Measurements from ENCODE around the gene ASB11. TPM values are rescaled to one million over a fixed set of nuclear protein-coding genes. Genes with fewer than 3 reads are reported as not detected.

ASB11 gene
- total and polyA plus RNA-seq, 3 donors from 2014 or later: not detected

- WGBS, 2 donors: 84% methylated on average over 4 of the region's 4 CpGs
- no peaks in the 10 kb centered on the region for H3K9me3 ChIP-seq
- no peaks in the 10 kb centered on the region for H3K36me3 ChIP-seq (ENCODE audit: low read depth, missing control alignments)
- intact Hi-C loops (cut with DNase I; ENCODE audit: low total_unique reads): no loop called here
- no peak overlapping the region for H3K4me3 ChIP-seq
- no peak overlapping the region for H3K27ac ChIP-seq
- no peak for DNase-seq
- TF ChIP-seq CTCF (IDR thresholded peaks at IDR 0.05) (no peak), POLR2A (IDR thresholded peaks at IDR 0.05) (no peak)
- H3K27me3 ChIP-seq: no peaks in the 10 kb centered on the region
- no peaks in the 10 kb centered on the region for H3K4me1 ChIP-seq
These were observed 6.0 kb upstream of the ASB11 start for GRCh38 chrX:15321447-15321846.

GRCh38 chrX:15320297-15320696 is 4.9 kb upstream of the ASB11 start:
- TF ChIP-seq POLR2A (IDR thresholded peaks at IDR 0.05) (no peak), CTCF (IDR thresholded peaks at IDR 0.05) (no peak)
- H3K9me3 ChIP-seq: no peaks in the 10 kb centered on the region
- 64 to 72% methylated on average over 4 of the region's 4 CpGs for WGBS, 2 donors
- no peaks in the 10 kb centered on the region for H3K27me3 ChIP-seq
- no peaks in the 10 kb centered on the region for H3K36me3 ChIP-seq (ENCODE audit: low read depth, missing control alignments)
- no peak overlapping the region for H3K4me3 ChIP-seq
- no peak overlapping the region for H3K27ac ChIP-seq
- no peaks in the 10 kb centered on the region for H3K4me1 ChIP-seq
- no peak for DNase-seq
- intact Hi-C loops (cut with DNase I; ENCODE audit: low total_unique reads): no loop called here

- Histone ChIP-seq H3K27me3 (no peaks in the 10 kb centered on the region), H3K9me3 (no peaks in the 10 kb centered on the region), H3K27ac (no peak overlapping the region), H3K36me3 (ENCODE audit: low read depth, missing control alignments) (no peaks in the 10 kb centered on the region), H3K4me3 (no peak overlapping the region), H3K4me1 (no peaks in the 10 kb centered on the region)
- WGBS, 2 donors: 80 to 83% methylated on average over 4 of the region's 4 CpGs
- TF ChIP-seq CTCF (IDR thresholded peaks at IDR 0.05) (no peak), POLR2A (IDR thresholded peaks at IDR 0.05) (no peak)
- intact Hi-C loops (cut with DNase I; ENCODE audit: low total_unique reads): no loop called here
- DNase-seq: no peak
These were observed 3.6 kb upstream of the ASB11 start for GRCh38 chrX:15319075-15319474.

- Histone ChIP-seq H3K9me3 (no peaks in the 10 kb centered on the region), H3K4me1 (no peaks in the 10 kb centered on the region), H3K27ac (no peak overlapping the region), H3K27me3 (no peaks in the 10 kb centered on the region), H3K4me3 (no peak overlapping the region), H3K36me3 (ENCODE audit: low read depth, missing control alignments) (no peaks in the 10 kb centered on the region)
- TF ChIP-seq POLR2A (IDR thresholded peaks at IDR 0.05): no peak
- no peak for TF ChIP-seq CTCF (IDR thresholded peaks at IDR 0.05)
- 49 to 55% methylated on average over 2 of the region's 2 CpGs for WGBS, 2 donors
- no peak for DNase-seq
- intact Hi-C loops (cut with DNase I; ENCODE audit: low total_unique reads): no loop called here
These were observed 968 bp downstream of the ASB11 start for GRCh38 chrX:15314472-15314871.

GRCh38 chrX:15311119-15311518 is 4.3 kb downstream of the ASB11 start:
- intact Hi-C loops (cut with DNase I; ENCODE audit: low total_unique reads): no loop called here
- no peaks in the 10 kb centered on the region for H3K4me1 ChIP-seq
- no peaks in the 10 kb centered on the region for H3K27me3 ChIP-seq
- DNase-seq: no peak
- 55 to 65% methylated on average over 3 of the region's 3 CpGs for WGBS, 2 donors
- no peaks in the 10 kb centered on the region for H3K36me3 ChIP-seq (ENCODE audit: low read depth, missing control alignments)
- H3K27ac ChIP-seq: no peak overlapping the region
- H3K9me3 ChIP-seq: no peaks in the 10 kb centered on the region
- no peak for TF ChIP-seq CTCF (IDR thresholded peaks at IDR 0.05)
- no peak for TF ChIP-seq POLR2A (IDR thresholded peaks at IDR 0.05)
- no peak overlapping the region for H3K4me3 ChIP-seq
